Calu3 (cell line): ENCODE measurements around the gene TNRC6A. TPM values are rescaled to one million over a fixed set of nuclear protein-coding genes. Genes with fewer than 3 reads are reported as not detected.
A peak's percentile ranks its signal among the peaks of the same experiment; 100 is the strongest.

Source experiments
- BruUV-seq: library from RNA; stranded (reverse); fragments of 400-500 nt; replicated peaks from 2 replicates; lab custom pipeline; 2021; lab: Mats Ljungman, UMichigan
- CTCF ChIA-PET: fragments of 300-600 bp; sonication (Branson Sonifier 250); formaldehyde crosslinking; loops from one replicate; lab custom pipeline; 2022; ENCODE audit warnings: antibody characterized with exemption; lab: Charles Lee
- DNase-seq: peaks from one replicate; pipeline ENCODE4 v3.0.0; 2022
- H3K27ac Mint-ChIP-seq: one replicate; pipeline ENCODE4 v1.8.0; 2022; ENCODE audit warnings: mixed read lengths; ENCODE audit not compliant: unreplicated experiment
- H3K27me3 Mint-ChIP-seq: one replicate; pipeline ENCODE4 v1.8.0; 2022; ENCODE audit warnings: mixed read lengths; ENCODE audit not compliant: unreplicated experiment
- H3K36me3 Mint-ChIP-seq: one replicate; pipeline ENCODE4 v1.8.0; 2022; ENCODE audit warnings: mild to moderate bottlenecking, moderate library complexity, mixed read lengths; ENCODE audit not compliant: insufficient read depth, unreplicated experiment
- H3K4me1 Mint-ChIP-seq: one replicate; pipeline ENCODE4 v1.8.0; 2022; ENCODE audit warnings: mild to moderate bottlenecking, low read depth, mixed read lengths; ENCODE audit not compliant: unreplicated experiment
- H3K4me3 Mint-ChIP-seq: one replicate; pipeline ENCODE4 v1.8.0; 2022; ENCODE audit warnings: mild to moderate bottlenecking, low read depth, moderate library complexity, mixed read lengths; ENCODE audit not compliant: unreplicated experiment
- H3K9me3 Mint-ChIP-seq: one replicate; pipeline ENCODE4 v1.8.0; 2022; ENCODE audit warnings: low read depth, mixed read lengths; ENCODE audit not compliant: unreplicated experiment
- CTCF ChIP-seq: fragments of 200-600 bp; IDR thresholded peaks from one replicate; pipeline ENCODE4 v1.8.0; 2022; ENCODE audit warnings: antibody characterized with exemption; ENCODE audit not compliant: unreplicated experiment
- intact Hi-C: fragments of 100-400 bp; cut with micrococcal nuclease; formaldehyde crosslinking; loops from one replicate; pipeline ENCODE4 v1.10.0; 2022; ENCODE audit not compliant: unreplicated experiment
- total RNA-seq: library from RNA; stranded (reverse); gene quantifications from 2 replicates; pipeline ENCODE4 v1.2.3, GENCODE V29; 2022

The TNRC6A gene
- total RNA-seq, 1 experiment from 2014 or later: 60.1 TPM

GRCh38 chr16:24836836-24837235 lies 107.4 kb downstream of the TNRC6A start:
- Mint-ChIP-seq H3K4me1 (peaks cover 28% of the 10 kb centered on the region), H3K36me3 (no peaks in the 10 kb centered on the region), H3K27me3 (no peaks in the 10 kb centered on the region), H3K27ac (no peak overlapping the region), H3K4me3 (no peak overlapping the region), H3K9me3 (no peaks in the 10 kb centered on the region)
- no peak for TF ChIP-seq CTCF
- no TSS peak for BruUV-seq
- DNase-seq: no peak
- intact Hi-C loops: loop anchor here (5.0 kb wide), 1 partner anchor 70 kb away; no protein-coding TSS in a partner anchor
- CTCF ChIA-PET: no interaction called here

GRCh38 chr16:24837969-24838368 lies 108.5 kb downstream of the TNRC6A start:
- no peak for TF ChIP-seq CTCF
- intact Hi-C loops: loop anchor here (5.0 kb wide), 1 partner anchor 69 kb away; no protein-coding TSS in a partner anchor
- H3K27me3 Mint-ChIP-seq: no peaks in the 10 kb centered on the region
- peaks cover 28% of the 10 kb centered on the region for H3K4me1 Mint-ChIP-seq
- CTCF ChIA-PET: interaction anchor here (0.6 to 0.7 kb wide), 2 partner anchors 14 to 278 kb away, joined by 3 to 4 read pairs; no protein-coding TSS in a partner anchor
- H3K27ac Mint-ChIP-seq: no peak overlapping the region
- BruUV-seq: no TSS peak
- no peak overlapping the region for H3K4me3 Mint-ChIP-seq
- H3K9me3 Mint-ChIP-seq: no peaks in the 10 kb centered on the region
- no peak for DNase-seq
- H3K36me3 Mint-ChIP-seq: no peaks in the 10 kb centered on the region

- intact Hi-C loops: loop anchor here (5.0 kb wide), 1 partner anchor 69 kb away; no protein-coding TSS in a partner anchor
- Mint-ChIP-seq H3K4me3 (peak overlapping the region; percentile 15), H3K27ac (peak overlapping the region; percentile 87), H3K4me1 (peaks cover 29% of the 10 kb centered on the region), H3K27me3 (no peaks in the 10 kb centered on the region), H3K36me3 (no peaks in the 10 kb centered on the region), H3K9me3 (no peaks in the 10 kb centered on the region)
- no TSS peak for BruUV-seq
- peak; percentile 46 for DNase-seq
- CTCF ChIA-PET: interaction anchor here (0.6 to 0.7 kb wide), 2 partner anchors 13 to 279 kb away, joined by 3 to 4 read pairs; no protein-coding TSS in a partner anchor
- no peak for TF ChIP-seq CTCF
Measured at GRCh38 chr16:24838554-24839266, 109.3 kb downstream of the TNRC6A start.

- Mint-ChIP-seq H3K4me1 (peaks cover 37% of the 10 kb centered on the region), H3K27ac (peak overlapping the region; percentile 87), H3K4me3 (peak overlapping the region; percentile 15), H3K9me3 (no peaks in the 10 kb centered on the region), H3K36me3 (peaks cover 2% of the 10 kb centered on the region), H3K27me3 (no peaks in the 10 kb centered on the region)
- no peak for TF ChIP-seq CTCF
- intact Hi-C loops: loop anchor here (5.0 kb wide), 1 partner anchor 68 kb away; no protein-coding TSS in a partner anchor
- BruUV-seq: no TSS peak
- CTCF ChIA-PET: interaction anchor here (0.6 kb wide), 1 partner anchor 209 kb away, joined by 4 read pairs; no protein-coding TSS in a partner anchor
- DNase-seq: no peak
Measured at GRCh38 chr16:24839347-24839972, 110.0 kb downstream of the TNRC6A start.
